CD1c-positive myeloid dendritic cell (primary cell): Measurements from ENCODE around the gene RNF207.

Experiments
- DNase-seq: peaks from one replicate; pipeline ENCODE4 v3.0.0-alpha.2; 2016; ENCODE audit errors: extremely low spot score

RNF207 gene

GRCh38 chr1:6174621-6175410, 31.1 kb upstream of the RNF207 start:
- no peak for DNase-seq

- DNase-seq, result no peak
Measured at GRCh38 chr1:6175411-6175828, 30.5 kb upstream of the RNF207 start.

- DNase-seq, result no peak
Measured at GRCh38 chr1:6176779-6177178, 29.1 kb upstream of the RNF207 start.

GRCh38 chr1:6177681-6178380, 28.1 kb upstream of the RNF207 start:
- DNase-seq, result no peak

GRCh38 chr1:6178751-6179563, 27.0 kb upstream of the RNF207 start:
- DNase-seq, result no peak

GRCh38 chr1:6179564-6180175, 26.2 kb upstream of the RNF207 start:
- no peak for DNase-seq

- DNase-seq, result no peak
Measured at GRCh38 chr1:6180268-6180706, 25.6 kb upstream of the RNF207 start, which contains the start of gene CHD5. Gene CHD5, minus strand, starts transcription at chr1:6180321. Its CDS starts 298 bp downstream, at chr1:6180023.

DNA sequence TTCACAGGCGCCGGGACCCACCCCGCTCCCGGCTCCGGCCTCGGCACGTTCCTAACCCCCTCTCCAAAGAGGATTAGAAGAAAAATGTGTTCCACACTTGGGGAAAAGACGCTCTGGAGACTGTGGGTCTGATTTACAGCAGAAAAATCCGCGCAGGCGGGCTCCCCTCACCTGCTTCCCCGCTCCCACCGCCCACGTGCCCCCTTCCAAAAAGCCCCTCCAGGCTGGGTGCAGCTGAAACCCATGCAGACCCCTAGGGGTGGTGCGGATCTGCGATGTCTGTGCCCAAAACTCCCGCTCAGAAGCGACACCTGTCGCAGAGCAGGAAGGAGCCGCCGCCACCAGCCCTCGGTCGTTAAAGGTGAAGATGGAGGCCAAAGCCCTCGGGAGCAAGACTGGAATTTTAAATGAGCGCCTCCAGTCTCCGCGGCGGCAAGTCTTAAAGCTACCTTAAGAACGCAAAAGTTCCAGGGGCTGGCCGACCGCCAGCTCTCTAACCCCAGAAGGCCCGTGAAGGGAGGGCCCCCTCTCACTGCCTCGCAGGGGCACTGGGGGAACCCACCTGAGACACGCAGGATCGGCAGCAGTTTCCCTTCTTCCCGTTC, 25.1 kb upstream of the RNF207 start:
- DNase-seq, result no peak

DNA sequence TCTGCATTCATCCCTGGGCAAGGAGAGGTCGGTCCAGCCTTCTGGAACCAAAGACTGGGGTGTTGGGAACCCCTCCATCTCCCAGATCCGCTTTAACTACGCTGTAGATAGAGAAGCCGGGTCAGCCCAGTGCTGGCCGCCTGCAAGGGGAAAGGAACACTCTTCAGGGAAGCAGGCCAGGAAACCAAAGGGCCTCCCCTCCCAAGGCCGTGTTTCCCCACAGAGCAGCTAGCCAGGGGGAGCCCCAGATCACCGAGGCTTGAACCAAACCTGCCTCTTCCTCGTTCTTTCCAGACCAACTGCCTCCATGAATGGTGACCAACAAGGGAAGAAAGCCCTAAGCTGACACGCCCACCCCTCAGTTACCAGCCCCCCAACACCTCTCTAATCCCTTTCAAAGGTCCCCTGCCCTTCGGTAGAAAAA, 24.6 kb upstream of the RNF207 start:
- no peak for DNase-seq

GRCh38 chr1:6183520-6183989, 22.4 kb upstream of the RNF207 start:
- no peak for DNase-seq

DNA sequence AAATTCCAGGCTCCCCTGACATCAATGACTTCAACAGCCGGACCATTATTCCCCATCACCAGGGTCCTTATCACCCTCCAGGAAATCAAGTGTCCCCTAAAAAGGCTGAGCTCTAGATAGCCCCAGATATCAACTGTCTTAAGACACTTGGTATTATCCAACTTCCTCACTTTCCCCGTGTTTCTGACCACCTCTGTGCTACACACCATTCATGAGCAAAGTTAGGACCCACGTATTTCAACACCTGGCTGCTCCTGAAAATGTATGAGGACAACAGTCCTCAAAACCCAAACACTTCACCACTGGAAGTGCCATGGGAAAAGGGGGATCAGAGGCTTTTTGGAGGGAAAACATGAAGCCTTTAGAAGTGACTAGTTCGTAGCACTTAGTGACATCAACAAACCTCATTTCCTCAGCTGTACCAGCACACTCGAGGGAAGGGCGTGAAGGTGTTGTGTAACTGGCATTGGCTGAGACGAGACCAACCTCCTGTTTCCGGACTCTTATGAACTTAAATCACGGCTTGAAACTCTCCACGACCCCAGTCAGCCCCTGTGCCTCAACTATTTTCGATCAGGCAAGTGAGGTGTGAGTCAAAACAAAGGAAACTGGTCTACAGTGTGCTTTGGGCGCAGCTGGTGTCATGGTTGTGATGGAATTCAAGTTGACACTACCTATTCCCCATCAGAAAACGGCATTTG, 21.7 kb upstream of the RNF207 start:
- DNase-seq, result no peak

GRCh38 chr1:6185151-6185550, 20.8 kb upstream of the RNF207 start:
- DNase-seq, result no peak

GRCh38 chr1:6185635-6186382, 20.1 kb upstream of the RNF207 start:
- DNase-seq, result peak; percentile 32

GRCh38 chr1:6188466-6188865, 17.5 kb upstream of the RNF207 start:
- no peak for DNase-seq

DNA sequence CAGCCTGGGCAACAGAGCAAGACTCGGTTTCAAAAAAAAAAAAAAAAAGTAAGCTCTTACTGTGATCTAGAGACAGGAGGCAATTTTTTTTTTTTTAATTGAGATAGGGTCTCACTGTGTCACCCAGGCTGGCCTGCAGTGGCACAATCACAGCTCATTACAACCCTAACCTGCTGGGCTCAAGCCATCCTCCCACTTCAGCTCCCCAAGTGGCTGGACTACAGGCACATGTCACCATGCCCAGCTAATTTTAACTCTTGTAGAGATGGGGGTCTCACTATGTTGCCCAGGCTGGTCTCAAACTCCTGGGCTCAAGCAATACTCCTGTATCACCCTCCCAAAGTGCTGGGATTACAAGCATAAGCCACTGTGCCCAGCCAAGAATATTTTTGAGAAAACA, 14.0 kb upstream of the RNF207 start:
- DNase-seq, result no peak

GRCh38 chr1:6197746-6198427, 8.0 kb upstream of the RNF207 start:
- DNase-seq, result no peak

GRCh38 chr1:6198646-6199297, 7.1 kb upstream of the RNF207 start:
- peak; percentile 15 for DNase-seq

GRCh38 chr1:6199298-6200187, 6.4 kb upstream of the RNF207 start, which contains the start of gene RPL22:
Gene RPL22, minus strand, starts transcription at chr1:6199595. Its CDS starts 22 bp downstream, at chr1:6199573.
- peak; percentile 99 for DNase-seq
